HUES6 (cell line): ENCODE data around the gene FAM162A.

Source experiments
- H3K27ac ChIP-seq: 2 replicates; pipeline ENCODE4 v1.7.0; 2013; ENCODE audit warnings: low read depth, mild to moderate bottlenecking, low read length, inconsistent platforms
- H3K27me3 ChIP-seq: 2 replicates; pipeline ENCODE4 v1.6.1; 2013; ENCODE audit warnings: low read length; ENCODE audit not compliant: control insufficient read depth, insufficient read depth
- H3K36me3 ChIP-seq: 2 replicates; pipeline ENCODE4 v1.6.1; 2013; ENCODE audit warnings: low read length; ENCODE audit not compliant: control insufficient read depth, insufficient read depth
- H3K4me1 ChIP-seq: 2 replicates; pipeline ENCODE4 v1.6.1; 2013; ENCODE audit warnings: low read length; ENCODE audit not compliant: control insufficient read depth, insufficient read depth
- H3K4me3 ChIP-seq: 2 replicates; pipeline ENCODE4 v1.5.1; 2013; ENCODE audit warnings: low read depth, low read length
- H3K9ac ChIP-seq: one replicate; pipeline ENCODE4 v1.6.1; 2013; ENCODE audit warnings: mild to moderate bottlenecking, low read length
- H3K9me3 ChIP-seq: 2 replicates; pipeline ENCODE4 v1.6.1; 2013; ENCODE audit warnings: low read depth, low read length; ENCODE audit not compliant: control insufficient read depth, insufficient read depth

FAM162A gene

GRCh38 chr3:122387709-122388108 is 3.7 kb downstream of the FAM162A start:
- Histone ChIP-seq H3K27ac (no peak overlapping the region), H3K27me3 (no peaks in the 10 kb centered on the region), H3K36me3 (no peaks in the 10 kb centered on the region; the same call in 1 of the 2 replicates), H3K4me1 (peaks cover 9% of the 10 kb centered on the region; the same call in 1 of the 2 replicates), H3K9me3 (no peaks in the 10 kb centered on the region), H3K4me3 (no peak overlapping the region), H3K9ac (no peak overlapping the region)

GRCh38 chr3:122389197-122389596 is 5.2 kb downstream of the FAM162A start:
- peaks cover 11% of the 10 kb centered on the region; the same call in 1 of the 2 replicates for H3K4me1 ChIP-seq
- no peak overlapping the region for H3K27ac ChIP-seq
- no peak overlapping the region for H3K9ac ChIP-seq
- H3K36me3 ChIP-seq, result no peaks in the 10 kb centered on the region; the same call in 1 of the 2 replicates
- no peak overlapping the region for H3K4me3 ChIP-seq
- no peaks in the 10 kb centered on the region for H3K9me3 ChIP-seq
- H3K27me3 ChIP-seq, result no peaks in the 10 kb centered on the region

GRCh38 chr3:122389892-122390291 is 5.9 kb downstream of the FAM162A start:
- Histone ChIP-seq H3K27ac (no peak overlapping the region), H3K9me3 (no peaks in the 10 kb centered on the region), H3K4me1 (peaks cover 9% of the 10 kb centered on the region; the same call in 1 of the 2 replicates), H3K36me3 (no peaks in the 10 kb centered on the region; the same call in 1 of the 2 replicates), H3K27me3 (no peaks in the 10 kb centered on the region), H3K4me3 (no peak overlapping the region), H3K9ac (no peak overlapping the region)

- H3K9ac ChIP-seq, result no peak overlapping the region
- H3K27me3 ChIP-seq, result no peaks in the 10 kb centered on the region
- H3K27ac ChIP-seq, result no peak overlapping the region
- H3K4me1 ChIP-seq, result peaks cover 9% of the 10 kb centered on the region; the same call in 1 of the 2 replicates
- no peaks in the 10 kb centered on the region for H3K9me3 ChIP-seq
- no peak overlapping the region for H3K4me3 ChIP-seq
- H3K36me3 ChIP-seq, result no peaks in the 10 kb centered on the region; the same call in 1 of the 2 replicates
These were observed 6.7 kb downstream of the FAM162A start for GRCh38 chr3:122390665-122391064.

- H3K4me1 ChIP-seq, result peaks cover 9% of the 10 kb centered on the region; the same call in 1 of the 2 replicates
- H3K9me3 ChIP-seq, result no peaks in the 10 kb centered on the region
- no peak overlapping the region for H3K9ac ChIP-seq
- no peaks in the 10 kb centered on the region for H3K27me3 ChIP-seq
- H3K36me3 ChIP-seq, result no peaks in the 10 kb centered on the region; the same call in 1 of the 2 replicates
- no peak overlapping the region for H3K27ac ChIP-seq
- H3K4me3 ChIP-seq, result no peak overlapping the region
These were observed 7.9 kb downstream of the FAM162A start for GRCh38 chr3:122391681-122392446.

GRCh38 chr3:122392868-122393844 is 9.2 kb downstream of the FAM162A start:
- no peak overlapping the region for H3K27ac ChIP-seq
- no peaks in the 10 kb centered on the region for H3K27me3 ChIP-seq
- H3K4me3 ChIP-seq, result no peak overlapping the region
- H3K9me3 ChIP-seq, result no peaks in the 10 kb centered on the region
- no peak overlapping the region for H3K9ac ChIP-seq
- H3K4me1 ChIP-seq, result peaks cover 9% of the 10 kb centered on the region; the same call in 1 of the 2 replicates
- H3K36me3 ChIP-seq, result no peaks in the 10 kb centered on the region; the same call in 1 of the 2 replicates

GRCh38 chr3:122394173-122394572 is 10.2 kb downstream of the FAM162A start:
- peak overlapping the region; percentile 22 for H3K9ac ChIP-seq

GRCh38 chr3:122395582-122395981 is 11.6 kb downstream of the FAM162A start:
- H3K4me1 ChIP-seq, result peaks cover 9% of the 10 kb centered on the region; the same call in 1 of the 2 replicates
- H3K4me3 ChIP-seq, result no peak overlapping the region
- no peaks in the 10 kb centered on the region for H3K36me3 ChIP-seq
- no peaks in the 10 kb centered on the region for H3K9me3 ChIP-seq
- H3K9ac ChIP-seq, result no peak overlapping the region
- no peaks in the 10 kb centered on the region for H3K27me3 ChIP-seq
- H3K27ac ChIP-seq, result no peak overlapping the region

More at GRCh38 chr3:122394173-122394572, 10.2 kb downstream of the FAM162A start:
- Histone ChIP-seq H3K36me3 (no peaks in the 10 kb centered on the region), H3K27ac (0 out of 2 replicates have a peak overlapping the region, but pooled peaks have one; percentile 12), H3K4me1 (peaks cover 9% of the 10 kb centered on the region; the same call in 1 of the 2 replicates), H3K27me3 (no peaks in the 10 kb centered on the region), H3K9me3 (no peaks in the 10 kb centered on the region), H3K4me3 (no peak overlapping the region)

GRCh38 chr3:122396511-122396910 is 12.5 kb downstream of the FAM162A start:
- Histone ChIP-seq H3K36me3 (no peaks in the 10 kb centered on the region), H3K9ac (no peak overlapping the region), H3K9me3 (no peaks in the 10 kb centered on the region), H3K27ac (no peak overlapping the region), H3K27me3 (no peaks in the 10 kb centered on the region), H3K4me3 (no peak overlapping the region), H3K4me1 (peaks cover 9% of the 10 kb centered on the region; the same call in 1 of the 2 replicates)

GRCh38 chr3:122397201-122397600 is 13.2 kb downstream of the FAM162A start:
- no peak overlapping the region for H3K4me3 ChIP-seq
- no peaks in the 10 kb centered on the region for H3K9me3 ChIP-seq
- H3K36me3 ChIP-seq, result no peaks in the 10 kb centered on the region; the same call in 1 of the 2 replicates
- peaks cover 9% of the 10 kb centered on the region; the same call in 1 of the 2 replicates for H3K4me1 ChIP-seq
- H3K9ac ChIP-seq, result no peak overlapping the region
- no peaks in the 10 kb centered on the region for H3K27me3 ChIP-seq
- H3K27ac ChIP-seq, result no peak overlapping the region
